GM21717 (cell line): ENCODE data around the gene SEMA4A.
A peak's percentile ranks its signal among the peaks of the same experiment; 100 is the strongest.
"Not testable (repeated sequence)": the region's sequence is repeated elsewhere in the genome, so short reads cannot be mapped to it uniquely, and the experiment has no call there.

Experiments used
- ATAC-seq: cut with Tn5 transposase; IDR thresholded peaks from one replicate; pipeline ENCODE4 v1.9.1; 2021; ENCODE audit warnings: mild to moderate bottlenecking, moderate library complexity; ENCODE audit not compliant: unreplicated experiment

The SEMA4A gene

DNA sequence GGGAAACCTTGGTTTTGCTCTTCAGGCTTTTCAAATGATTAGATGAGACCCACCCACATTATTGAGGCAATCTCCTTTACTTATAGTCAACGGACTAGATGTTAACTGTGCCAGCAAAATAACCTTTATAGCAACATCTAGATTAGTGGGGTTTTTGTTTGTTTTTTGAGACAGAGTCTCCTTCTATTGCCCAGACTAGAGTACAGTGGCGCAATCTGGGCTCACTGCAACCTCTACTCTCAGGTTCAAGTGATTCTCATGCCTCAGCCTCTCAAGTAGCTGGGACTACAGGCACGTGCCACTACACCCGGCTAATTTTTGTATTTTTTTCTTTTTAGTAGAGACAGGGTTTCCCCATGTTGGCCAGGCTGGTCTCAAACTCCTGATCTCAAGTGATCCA, 36.9 kb downstream of the SEMA4A start:
- not testable (repeated sequence) for ATAC-seq

DNA sequence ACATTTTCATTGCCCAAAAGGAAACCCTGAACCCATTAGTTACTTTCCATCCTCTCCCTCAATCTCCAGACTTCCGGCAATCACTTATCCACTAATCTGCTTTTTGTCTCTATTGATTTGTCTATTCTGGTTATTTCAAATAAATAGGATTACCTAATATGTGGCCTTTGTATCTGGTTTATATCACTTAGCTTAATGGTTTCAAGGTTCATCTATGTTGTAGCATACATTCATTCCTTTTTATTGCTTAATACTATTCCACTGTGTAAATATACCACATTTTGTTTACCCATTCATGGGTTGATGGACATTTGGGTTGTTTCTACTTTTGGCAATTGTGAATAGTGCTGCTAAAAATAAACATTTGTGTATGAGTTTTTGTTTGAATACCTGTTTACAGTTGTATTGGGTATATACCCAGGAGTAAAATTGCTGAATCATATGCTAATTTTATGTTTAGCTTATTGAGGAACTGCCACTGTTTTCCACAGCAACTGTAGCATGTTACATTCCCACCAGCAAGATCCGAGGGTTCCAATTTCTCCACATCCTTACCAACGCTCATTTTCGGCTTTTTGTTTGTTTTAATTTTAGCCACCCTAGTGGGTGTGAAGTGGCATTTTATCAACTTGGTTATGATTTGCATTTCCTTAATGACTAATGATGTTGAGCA, 38.0 kb downstream of the SEMA4A start:
- no peak for ATAC-seq

DNA sequence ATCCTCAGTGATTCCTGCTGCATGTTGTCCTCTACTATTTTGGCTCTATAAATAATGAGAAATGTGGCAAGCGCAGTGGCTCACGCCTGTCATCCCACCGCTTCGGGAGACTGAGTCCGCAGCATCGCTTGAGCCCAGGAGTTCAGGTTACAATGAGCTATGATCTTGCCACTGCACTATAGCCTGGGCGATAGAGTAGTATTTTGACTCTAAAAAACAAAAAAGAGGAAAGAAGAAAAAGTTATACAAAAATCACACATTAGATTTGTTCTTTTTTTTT, 39.8 kb downstream of the SEMA4A start:
- no peak for ATAC-seq

DNA sequence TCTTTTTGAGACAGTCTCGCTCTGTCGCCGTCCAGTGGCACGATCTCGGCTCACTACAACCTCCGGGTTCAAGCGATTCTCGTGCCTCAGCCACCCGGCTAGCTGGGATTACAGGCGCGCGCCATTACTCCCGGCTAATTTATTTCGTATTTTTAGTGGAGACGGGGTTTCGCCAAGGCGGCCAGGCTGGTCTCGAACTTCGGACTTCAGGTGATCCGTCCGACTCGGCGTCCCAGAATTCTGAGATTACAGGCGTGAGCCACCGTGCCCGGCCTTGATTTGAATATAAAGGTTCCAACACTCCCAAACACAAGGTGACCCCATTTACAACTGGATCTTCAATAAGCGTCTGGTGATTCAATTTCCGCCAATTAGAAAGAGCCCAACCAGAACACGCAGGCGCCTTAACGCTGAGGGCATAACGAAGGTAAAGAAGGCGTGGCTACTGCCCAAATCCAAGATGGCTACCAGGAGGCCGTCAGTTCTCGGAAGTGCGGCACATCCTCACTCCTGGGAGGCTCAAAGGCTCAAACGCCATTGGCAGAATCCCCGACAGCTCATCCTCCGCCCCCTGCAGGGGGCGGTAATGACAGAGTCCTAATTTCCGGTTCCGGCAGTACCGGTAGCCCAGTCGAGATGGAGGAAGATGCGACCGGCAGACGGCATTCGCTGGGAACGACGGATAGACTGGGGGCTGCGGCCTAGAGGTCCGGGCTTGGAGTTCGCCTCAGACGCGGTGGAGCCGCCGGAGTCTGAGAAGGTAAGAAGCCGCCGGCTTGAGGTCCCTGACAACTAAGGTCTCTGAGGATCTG, 40.3 kb downstream of the SEMA4A start, which contains the start of gene SLC25A44:
Gene SLC25A44, plus strand, starts transcription at position 617 of the 812 bp plus-strand sequence. CDS start 5,744 bp downstream, outside the sequence.
- peak; percentile 80 for ATAC-seq

DNA sequence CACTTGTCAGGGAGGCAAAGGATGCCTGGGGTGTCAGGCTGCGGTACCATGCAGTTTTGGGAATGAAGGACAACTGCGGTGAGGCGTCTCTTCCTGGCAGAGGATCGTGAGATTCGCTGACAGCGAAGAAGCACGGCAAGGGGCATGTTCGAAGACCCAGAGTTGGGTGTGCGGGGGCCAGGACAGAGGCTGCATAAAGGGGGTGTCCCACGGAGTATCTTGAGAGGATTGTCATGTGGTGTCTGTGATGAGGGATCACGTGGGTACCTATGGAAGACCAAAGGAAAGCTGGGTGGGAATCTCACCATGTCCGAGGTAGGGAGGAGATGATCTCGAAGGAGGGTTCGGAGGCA, 40.9 kb downstream of the SEMA4A start:
- ATAC-seq = no peak

DNA sequence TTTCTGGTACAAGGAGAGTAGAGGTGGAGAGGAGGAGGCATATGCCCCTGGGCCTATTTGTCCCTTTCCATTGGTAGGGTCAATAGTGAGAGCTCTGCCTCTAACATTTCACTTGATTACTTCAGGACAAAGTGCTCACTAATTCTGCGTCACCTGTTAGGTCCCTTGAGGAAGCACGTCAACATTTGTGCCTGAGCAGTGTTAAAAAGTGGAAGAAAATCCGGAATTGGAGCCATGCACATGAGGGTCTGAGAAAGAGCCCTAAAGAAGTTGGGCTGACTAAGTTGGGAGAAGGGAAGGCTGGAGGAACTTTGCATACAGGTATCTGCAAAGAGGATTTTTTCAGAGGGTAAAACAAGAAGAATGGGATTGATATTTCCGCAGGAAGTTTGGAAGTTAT, 42.5 kb downstream of the SEMA4A start:
- no peak for ATAC-seq

DNA sequence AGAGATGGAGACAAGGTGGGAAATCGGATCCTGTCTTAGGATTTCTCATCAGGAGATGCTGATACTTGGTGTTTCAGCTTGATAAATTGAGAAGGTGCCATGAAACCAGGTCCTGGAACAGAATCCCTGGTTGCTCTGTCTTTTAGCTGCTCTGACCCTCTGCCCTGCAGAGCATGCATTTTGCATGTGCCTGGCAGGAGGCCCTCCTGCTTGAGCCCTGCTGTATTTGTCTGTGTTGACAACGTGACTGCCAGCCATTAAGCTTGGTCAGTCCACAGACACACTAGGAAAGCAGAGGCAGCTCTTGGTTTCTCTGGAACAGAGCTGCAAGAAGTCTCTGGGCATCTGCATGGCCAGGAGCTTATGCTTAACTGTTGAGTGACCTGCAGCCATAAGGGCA, 43.1 kb downstream of the SEMA4A start:
- no peak for ATAC-seq

DNA sequence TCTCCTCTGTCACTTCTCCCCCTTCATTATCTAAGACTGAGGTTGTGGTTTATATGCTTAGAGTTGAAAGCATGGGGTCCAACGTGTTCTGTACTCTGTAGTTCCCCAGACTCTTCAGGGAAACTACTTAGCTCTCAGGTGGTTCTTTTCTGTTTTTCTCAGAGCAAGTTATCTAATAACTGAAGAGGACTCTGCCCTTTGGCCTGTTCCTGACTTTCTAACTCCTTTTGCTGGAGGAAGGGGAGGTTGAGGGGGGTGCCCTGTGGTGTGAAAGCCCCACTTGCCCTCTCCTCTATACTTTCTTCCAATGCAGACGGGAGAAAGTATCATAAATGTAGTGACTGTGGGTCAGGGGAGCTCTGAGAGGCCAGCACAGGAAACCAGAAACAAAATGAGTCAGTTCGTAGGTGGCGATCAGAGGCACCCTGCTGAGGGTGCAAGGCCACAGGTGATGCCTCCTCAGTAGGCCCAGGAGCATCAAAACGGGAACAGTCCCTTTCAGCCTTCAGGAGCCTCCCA, 45.5 kb downstream of the SEMA4A start:
- no peak for ATAC-seq

DNA sequence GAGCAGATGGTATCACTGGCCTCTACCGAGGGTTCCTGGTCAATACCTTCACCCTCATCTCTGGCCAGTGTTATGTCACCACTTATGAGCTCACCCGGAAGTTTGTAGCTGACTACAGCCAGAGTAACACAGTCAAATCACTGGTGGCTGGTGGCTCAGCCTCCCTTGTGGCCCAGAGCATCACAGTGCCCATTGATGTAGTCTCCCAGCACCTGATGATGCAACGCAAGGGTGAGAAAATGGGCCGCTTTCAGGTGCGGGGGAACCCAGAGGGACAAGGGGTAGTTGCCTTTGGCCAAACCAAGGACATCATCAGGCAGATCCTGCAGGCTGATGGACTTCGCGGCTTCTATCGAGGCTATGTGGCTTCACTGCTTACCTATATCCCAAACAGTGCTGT, 46.7 kb downstream of the SEMA4A start:
- no peak for ATAC-seq

DNA sequence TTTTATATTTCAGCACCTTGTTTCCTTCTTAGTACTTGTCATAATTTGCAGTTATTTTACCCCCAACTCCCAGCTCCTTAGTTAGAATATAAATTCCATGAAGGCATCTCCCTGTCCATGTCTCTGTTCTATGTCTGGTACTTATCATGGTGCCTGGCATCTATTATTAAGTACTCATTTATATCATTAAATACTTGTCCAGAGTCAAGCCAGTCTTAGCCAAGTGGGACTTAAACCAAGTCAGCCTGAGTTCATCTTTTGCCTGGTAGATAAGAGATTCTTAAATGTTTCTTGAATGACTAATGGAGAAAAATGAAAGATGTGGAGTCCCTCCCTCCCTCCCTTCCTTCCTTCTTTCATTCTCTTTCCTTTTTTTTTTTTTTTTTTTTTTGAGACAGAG, 49.9 kb downstream of the SEMA4A start:
- no peak for ATAC-seq

DNA sequence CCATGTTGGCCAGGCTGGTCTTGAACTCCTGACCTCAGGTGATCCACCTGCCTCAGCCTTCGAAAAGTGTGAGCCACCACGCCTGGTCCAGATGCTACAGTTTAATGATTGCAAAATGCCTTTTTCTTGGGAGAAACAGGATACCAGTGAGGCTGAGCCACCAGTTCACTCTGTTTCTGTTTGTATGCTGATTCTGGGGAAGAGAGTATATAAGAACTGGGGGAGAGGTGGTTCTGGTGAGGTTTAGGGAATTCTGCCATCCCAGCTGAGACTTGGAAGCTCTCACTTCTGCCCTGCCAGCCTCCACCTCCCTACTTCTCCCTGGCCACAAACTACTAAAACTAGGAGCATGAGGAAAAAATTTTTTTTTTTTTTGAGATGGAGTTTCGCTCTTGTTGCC, 51.3 kb downstream of the SEMA4A start:
- ATAC-seq = no peak

DNA sequence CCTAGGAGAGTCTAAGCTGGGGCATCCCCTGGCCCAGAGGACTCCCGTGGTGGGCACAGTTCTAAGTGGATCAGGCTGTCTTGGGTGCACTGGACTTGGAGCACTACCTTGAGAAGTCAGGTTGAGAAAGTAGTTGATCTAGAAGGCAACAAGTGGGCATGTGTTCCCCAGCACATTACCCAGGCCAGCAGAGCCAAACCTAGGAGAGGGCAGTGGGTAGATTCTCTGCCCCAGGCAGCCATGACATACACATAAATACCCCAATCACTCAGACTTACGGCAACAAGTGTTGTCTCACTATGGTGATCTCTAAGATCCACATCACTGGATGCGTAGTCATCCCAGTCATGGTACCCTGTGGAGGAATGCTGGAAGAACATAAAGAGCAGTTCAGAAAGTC, 57.9 kb downstream of the SEMA4A start:
- no peak for ATAC-seq

DNA sequence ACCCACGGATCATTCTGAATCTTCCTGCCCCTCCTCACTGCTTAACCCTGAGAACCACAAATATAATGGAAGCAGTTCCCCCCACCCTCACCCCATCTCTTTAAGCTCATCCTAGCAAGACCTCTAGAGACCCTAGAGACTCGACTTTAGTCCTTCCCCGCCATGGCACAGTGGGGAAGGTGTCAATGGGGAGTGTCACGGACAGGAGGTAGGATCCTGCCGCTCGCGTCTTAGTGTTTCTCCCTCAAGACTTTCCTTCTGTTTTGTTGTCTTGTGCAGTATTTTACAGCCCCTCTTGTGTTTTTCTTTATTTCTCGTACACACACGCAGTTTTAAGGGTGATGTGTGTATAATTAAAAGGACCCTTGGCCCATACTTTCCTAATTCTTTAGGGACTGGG, 58.7 kb downstream of the SEMA4A start:
- no peak for ATAC-seq

DNA sequence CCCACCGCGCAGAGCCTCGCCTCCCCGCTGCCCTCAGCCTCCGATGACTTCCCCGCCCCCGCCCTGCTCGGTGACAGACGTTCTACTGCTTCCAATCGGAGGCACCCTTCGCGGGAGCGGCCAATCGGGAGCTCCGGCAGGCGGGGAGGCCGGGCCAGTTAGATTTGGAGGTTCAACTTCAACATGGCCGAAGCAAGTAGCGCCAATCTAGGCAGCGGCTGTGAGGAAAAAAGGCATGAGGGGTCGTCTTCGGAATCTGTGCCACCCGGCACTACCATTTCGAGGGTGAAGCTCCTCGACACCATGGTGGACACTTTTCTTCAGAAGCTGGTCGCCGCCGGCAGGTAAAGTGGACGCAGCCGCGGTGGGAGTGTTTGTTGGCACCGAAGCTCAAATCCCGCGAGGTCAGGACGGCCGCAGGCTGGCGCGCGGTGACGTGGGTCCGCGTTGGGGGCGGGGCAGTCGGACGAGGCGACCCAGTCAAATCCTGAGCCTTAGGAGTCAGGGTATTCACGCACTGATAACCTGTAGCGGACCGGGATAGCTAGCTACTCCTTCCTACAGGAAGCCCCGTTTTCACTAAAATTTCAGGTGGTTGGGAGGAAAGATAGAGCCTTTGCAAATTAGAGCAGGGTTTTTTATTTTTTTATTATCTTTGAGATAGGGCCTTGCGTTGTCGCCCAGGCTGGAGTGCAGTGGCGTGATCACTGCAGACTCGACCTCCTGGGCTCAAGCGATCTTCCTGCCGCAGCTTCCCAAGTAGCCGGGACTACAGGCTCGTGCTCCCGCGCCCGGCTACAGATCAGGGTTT, 59.7 kb downstream of the SEMA4A start, which contains the start of gene PMF1:
Gene PMF1, plus strand, starts transcription at position 175 of the 811 bp plus-strand sequence. Its CDS starts 9 bp downstream, at position 184.
- ATAC-seq = peak; percentile 84

DNA sequence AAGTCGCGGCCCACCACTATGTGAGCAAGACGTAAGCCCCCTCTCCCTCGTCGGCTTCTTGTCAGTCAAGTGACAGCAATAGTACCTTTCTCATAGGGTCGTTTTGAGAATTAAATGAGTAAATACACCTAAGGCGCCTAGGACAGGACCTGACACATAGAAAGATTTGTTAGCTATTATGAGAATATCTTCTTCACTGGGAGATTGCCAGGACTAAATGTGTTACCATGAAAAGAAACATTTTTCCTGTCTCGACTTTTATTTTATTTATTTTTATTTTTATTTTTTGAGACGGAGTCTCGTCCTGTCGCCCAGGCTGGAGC, 60.2 kb downstream of the SEMA4A start:
- ATAC-seq = no peak

DNA sequence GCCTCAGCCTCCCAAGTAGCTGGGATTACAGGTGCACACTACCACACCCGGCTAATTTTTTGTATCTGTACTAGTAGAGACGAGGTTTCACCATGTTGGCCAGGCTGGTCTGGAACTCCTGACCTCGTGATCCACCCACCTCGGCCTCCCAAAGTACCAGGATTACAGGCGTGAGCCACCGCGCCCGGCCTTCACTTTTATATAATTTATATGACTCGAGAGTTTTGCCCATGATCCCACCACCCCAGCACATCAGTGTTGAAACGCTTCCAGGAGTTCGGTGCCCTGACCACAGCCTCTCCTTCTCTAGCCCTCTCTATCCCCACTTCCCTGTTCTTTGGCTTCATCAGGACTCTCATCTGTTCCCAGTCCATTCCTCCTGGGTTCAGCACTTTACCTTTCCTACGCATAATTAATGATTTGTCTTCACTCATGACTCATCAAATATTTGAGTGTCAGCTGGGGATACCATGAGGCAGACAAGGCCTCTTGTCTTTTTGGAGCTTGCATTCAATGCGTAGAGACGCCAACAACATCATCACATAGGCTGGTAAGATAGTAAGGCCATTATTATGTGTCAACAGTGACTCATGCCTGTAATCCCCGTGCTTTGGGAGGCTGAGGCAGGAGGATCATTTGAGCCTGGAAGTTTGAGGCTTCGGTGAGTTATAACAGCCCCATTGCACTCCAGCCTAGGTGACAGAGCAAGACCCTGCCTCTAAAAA, 60.8 kb downstream of the SEMA4A start:
- no peak for ATAC-seq

DNA sequence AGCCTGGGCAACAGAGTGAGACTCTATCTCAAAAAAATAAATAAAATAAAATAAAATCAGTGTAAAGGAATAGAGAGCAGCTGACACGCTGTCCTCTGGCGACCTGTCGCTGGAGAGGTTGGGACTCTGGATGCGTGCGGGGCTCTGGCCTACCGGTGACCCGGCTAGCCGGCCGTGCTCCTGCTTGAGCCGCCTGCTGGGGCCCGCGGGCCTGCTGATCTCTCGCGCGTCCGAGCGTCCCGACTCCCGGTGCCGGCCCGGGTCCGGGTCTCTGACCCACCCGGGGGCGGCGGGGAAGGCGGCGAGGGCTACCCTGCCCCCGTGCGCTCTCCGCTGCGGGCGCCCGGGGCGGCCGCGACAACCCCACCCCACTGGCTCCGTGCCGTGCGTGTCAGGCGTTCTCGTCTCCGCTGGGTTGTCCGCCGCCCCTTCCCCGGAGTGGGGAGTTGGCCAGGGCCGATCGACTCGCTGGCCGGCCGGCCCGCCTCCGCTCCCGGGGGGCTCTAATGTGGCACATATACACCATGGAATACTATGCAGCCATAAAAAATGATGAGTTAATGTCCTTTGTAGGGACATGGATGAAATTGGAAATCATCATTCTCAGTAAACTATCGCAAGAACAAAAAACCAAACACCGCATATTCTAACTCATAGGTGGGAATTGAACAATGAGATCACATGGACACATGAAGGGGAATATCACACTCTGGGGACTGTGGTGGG, 63.1 kb downstream of the SEMA4A start:
- ATAC-seq = not testable (repeated sequence)

DNA sequence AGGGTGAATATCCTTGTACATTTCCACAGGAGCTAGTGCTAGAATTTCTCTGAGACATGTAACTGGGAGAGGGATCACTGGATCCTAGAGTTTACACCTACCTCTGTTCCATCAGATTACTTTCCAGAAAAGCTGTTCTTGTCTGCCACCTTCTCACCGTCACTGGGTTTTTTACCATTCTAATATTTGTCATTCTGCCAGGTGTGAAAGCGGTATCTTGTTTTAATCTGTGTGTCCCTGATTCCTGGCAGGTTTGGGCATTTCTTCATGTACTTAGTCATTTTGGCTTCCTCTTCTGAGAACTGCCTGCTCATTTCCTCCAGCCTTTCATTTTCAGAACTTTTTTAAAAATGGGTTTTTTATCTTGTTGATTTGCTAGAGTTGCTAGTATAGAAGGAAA, 64.5 kb downstream of the SEMA4A start:
- no peak for ATAC-seq

DNA sequence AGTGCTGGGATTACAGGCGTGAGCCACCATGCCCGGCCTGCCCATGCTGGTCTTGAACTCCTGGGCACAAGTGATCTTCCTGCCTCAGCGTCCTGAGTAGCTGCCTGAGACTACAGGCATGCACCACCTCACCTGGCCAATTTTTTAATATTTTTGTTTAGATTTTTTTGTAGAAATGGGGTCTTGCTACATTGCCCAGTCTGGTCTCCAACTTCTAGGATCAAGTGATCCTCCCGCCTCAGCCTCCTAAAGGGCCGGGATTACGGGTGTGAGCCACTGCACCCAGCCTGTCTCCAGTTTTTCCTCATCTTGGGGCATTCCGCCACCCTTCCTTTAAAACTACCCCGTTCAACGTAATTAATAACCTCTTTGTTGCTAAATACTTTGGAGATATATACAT, 66.8 kb downstream of the SEMA4A start:
- no peak for ATAC-seq

DNA sequence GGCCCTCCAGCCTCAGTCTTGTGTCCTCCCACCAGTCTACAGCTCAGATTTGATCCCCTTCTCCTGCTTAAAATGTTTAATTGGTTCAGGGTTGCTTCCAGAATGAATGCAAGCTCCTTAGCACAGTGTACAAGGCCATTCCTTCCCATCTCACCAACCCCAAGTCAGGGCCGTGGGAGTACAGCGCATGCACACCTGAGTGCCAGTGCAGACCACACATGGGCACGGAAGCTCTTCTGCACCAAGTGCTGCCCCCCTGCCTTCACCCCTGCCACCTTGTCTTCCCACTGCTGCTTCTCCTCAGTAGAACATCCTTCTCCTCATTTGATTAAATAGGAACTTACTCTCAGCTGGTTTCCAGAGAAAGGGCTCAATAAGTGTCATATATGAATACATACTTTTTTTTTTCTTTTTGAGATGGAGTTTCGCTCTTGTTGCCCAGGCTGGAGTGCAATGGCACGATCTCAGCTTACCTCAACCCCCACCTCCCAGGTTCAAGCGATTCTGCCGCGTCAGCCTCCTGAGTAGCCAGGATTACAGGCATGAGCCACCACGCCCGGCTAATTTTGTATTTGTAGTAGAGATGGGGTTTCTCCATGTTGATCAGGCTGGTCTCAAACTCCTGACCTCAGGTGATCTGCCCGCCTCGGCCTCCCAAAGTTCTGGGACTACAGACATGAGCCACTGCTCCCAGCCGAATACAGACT, 68.8 kb downstream of the SEMA4A start:
- no peak for ATAC-seq
